Naive thymus-derived CD8-positive, alpha-beta T cell (primary cell): ENCODE results near the gene DPP9. TPM values are rescaled to one million over a fixed set of nuclear protein-coding genes. Genes with fewer than 3 reads are reported as not detected.

Experiments
- microRNA-seq: library from miRNA; unstranded; fragments of <30 nt; microRNA quantifications from one replicate; pipeline ENCODE4 v1.2.0, GENCODE V29; 2022; ENCODE audit warnings: borderline microRNAs expressed
- polyA plus RNA-seq, 3 donors: library from polyadenylated mRNA; unstranded; fragments of 300-500 nt; fragmentation: Illumina TruSeq; gene quantifications; one replicate each; pipeline ENCODE4 v1.2.3, GENCODE V29; 2021
- total RNA-seq, 8 experiments: library from RNA in 2 of 8; stranded (reverse) in 2 of 8; gene quantifications; one replicate each; pipeline ENCODE4 v1.2.3 and lab custom pipeline; 2021 to 2026

DPP9 gene
- total and polyA plus RNA-seq, 5 experiments from 2014 or later, result 16.1 to 86.6 (median 30.6) TPM

Small RNAs within 50 kb of the gene (microRNA-seq; reads per million reads assigned to microRNA genes)
- not detected for gene MIR7-3

Other genes starting within 250 kb of the DPP9 start
- gene PLIN4, start 205.4 kb downstream of the DPP9 start, total RNA-seq, result under 1 TPM; 0.23 to 0.36 TPM
- gene PLIN4, start 205.4 kb downstream of the DPP9 start, polyA plus RNA-seq, result under 1 TPM; 0.07 to 0.11 (median 0.07) TPM
- 1 to 10 TPM; 2.3 to 2.6 TPM for gene PLIN5, start 188.6 kb downstream of the DPP9 start, total RNA-seq
- gene PLIN5, start 188.6 kb downstream of the DPP9 start, polyA plus RNA-seq, result under 1 TPM; 0.28 to 0.90 (median 0.30) TPM
- gene LRG1, start 183.8 kb downstream of the DPP9 start, total RNA-seq, result not detected
- not detected for gene LRG1, start 183.8 kb downstream of the DPP9 start, polyA plus RNA-seq
- gene SEMA6B, start 164.2 kb downstream of the DPP9 start, total RNA-seq, result under 1 TPM; 0.60 to 0.68 TPM
- gene SEMA6B, start 164.2 kb downstream of the DPP9 start, polyA plus RNA-seq, result not detected
- gene TNFAIP8L1, start 84.3 kb downstream of the DPP9 start, total RNA-seq, result 10 to 100 TPM; 19.1 to 20.7 TPM
- gene TNFAIP8L1, start 84.3 kb downstream of the DPP9 start, polyA plus RNA-seq, result 10 to 100 TPM in 2 of 3 donors, 1 to 10 TPM in 1; 5.6 to 16.5 (median 10.3) TPM
- gene MYDGF, start 53.5 kb downstream of the DPP9 start, total RNA-seq, result 10 to 100 TPM; 24.9 to 25.8 TPM
- 100 to 1,000 TPM; 103 to 114 (median 114) TPM for gene MYDGF, start 53.5 kb downstream of the DPP9 start, polyA plus RNA-seq
- 10 to 100 TPM; 15.1 to 15.2 TPM for gene FEM1A, start 67.9 kb upstream of the DPP9 start, total RNA-seq
- gene FEM1A, start 67.9 kb upstream of the DPP9 start, polyA plus RNA-seq, result 1 to 10 TPM; 1.7 to 3.6 (median 2.5) TPM
- gene TICAM1, start 107.9 kb upstream of the DPP9 start, total RNA-seq, result 1 to 10 TPM; 7.2 to 7.6 TPM
- gene TICAM1, start 107.9 kb upstream of the DPP9 start, polyA plus RNA-seq, result 1 to 10 TPM; 2.4 to 8.5 (median 3.3) TPM
- 10 to 100 TPM; 15.9 to 17.3 TPM for gene PLIN3, start 143.8 kb upstream of the DPP9 start, total RNA-seq
- 10 to 100 TPM; 14.1 to 17.3 (median 15.2) TPM for gene PLIN3, start 143.8 kb upstream of the DPP9 start, polyA plus RNA-seq
- gene ARRDC5, start 179.1 kb upstream of the DPP9 start, total RNA-seq, result 10 to 100 TPM; 28.7 to 34.2 TPM
- 1 to 10 TPM; 2.3 to 5.9 (median 3.6) TPM for gene ARRDC5, start 179.1 kb upstream of the DPP9 start, polyA plus RNA-seq
- gene UHRF1, start 185.7 kb upstream of the DPP9 start, total RNA-seq, result under 1 TPM; 0.30 to 0.36 TPM
- under 1 TPM; 0.07 to 0.52 (median 0.09) TPM for gene UHRF1, start 185.7 kb upstream of the DPP9 start, polyA plus RNA-seq
- gene KDM4B, start 245.3 kb upstream of the DPP9 start, total RNA-seq, result 10 to 100 TPM; 44.0 to 50.1 TPM
- gene KDM4B, start 245.3 kb upstream of the DPP9 start, polyA plus RNA-seq, result 10 to 100 TPM; 14.3 to 18.7 (median 14.7) TPM